DND-41 (cell line): Measurements from ENCODE around the gene C3orf18.

Experiments
- ATAC-seq: fragments of 200-7000 bp; cut with Tn5 transposase; 3 replicates; pipeline ENCODE4 v1.9.1; 2021; ENCODE audit warnings: low read depth; ENCODE audit not compliant: insufficient read depth
- DNase-seq: peaks from one replicate; pipeline ENCODE4 v3.0.0-alpha.2; 2020
- H2AFZ ChIP-seq: 2 replicates; pipeline ENCODE4 v1.6.0; 2012; ENCODE audit warnings: low read depth, low read length
- H3K27ac ChIP-seq: 2 replicates; pipeline ENCODE4 v1.5.1; 2012; ENCODE audit warnings: low read length, inconsistent platforms
- H3K27me3 ChIP-seq: fragments of 200-600 bp; sonication (generic); 2 replicates; pipeline ENCODE4 v1.6.0; 2012; ENCODE audit warnings: low read length, mild to moderate bottlenecking, inconsistent platforms; ENCODE audit not compliant: insufficient read depth, poor library complexity
- H3K36me3 ChIP-seq: 2 replicates; pipeline ENCODE4 v1.5.1; 2012; ENCODE audit warnings: low read length, inconsistent platforms; ENCODE audit not compliant: insufficient read depth
- H3K4me1 ChIP-seq: 2 replicates; pipeline ENCODE4 v1.5.1; 2012; ENCODE audit warnings: mild to moderate bottlenecking, low read length; ENCODE audit not compliant: insufficient read depth
- H3K4me2 ChIP-seq: 2 replicates; pipeline ENCODE4 v1.6.0; 2012; ENCODE audit warnings: mild to moderate bottlenecking, moderate library complexity, low read length, inconsistent platforms; ENCODE audit not compliant: insufficient read depth
- H3K4me3 ChIP-seq, 2 experiments: fragments of 200-600 bp in 1 of 2; shearing (Covaris generic) in 1 of 2; 2 replicates each; pipeline ENCODE4 v1.5.1; 2012 to 2016; ENCODE audit warnings: inconsistent platforms in 2 of 2, low read length in 2 of 2, mild to moderate bottlenecking in 2 of 2, low read depth in 1 of 2, moderate library complexity in 1 of 2
- H3K79me2 ChIP-seq: 2 replicates; pipeline ENCODE4 v1.6.0; 2012; ENCODE audit warnings: low read length, inconsistent platforms; ENCODE audit not compliant: insufficient read depth
- H3K9ac ChIP-seq: 2 replicates; pipeline ENCODE4 v1.6.0; 2012; ENCODE audit warnings: low read depth, mild to moderate bottlenecking, inconsistent platforms, low read length, moderate library complexity
- H3K9me3 ChIP-seq: 2 replicates; pipeline ENCODE4 v1.5.1; 2012; ENCODE audit warnings: low read length, moderate library complexity, mild to moderate bottlenecking, inconsistent platforms; ENCODE audit not compliant: insufficient read depth, severe bottlenecking
- H4K20me1 ChIP-seq: 2 replicates; pipeline ENCODE4 v1.6.0; 2012; ENCODE audit warnings: low read length; ENCODE audit not compliant: insufficient read depth
- CTCF ChIP-seq: IDR thresholded peaks from 2 replicates; pipeline ENCODE4 v1.5.1; 2012; ENCODE audit warnings: borderline replicate concordance, low read length, moderate library complexity, mild to moderate bottlenecking; ENCODE audit not compliant: poor library complexity, severe bottlenecking; ENCODE audit errors: extremely low read depth
- EZH2 ChIP-seq: IDR thresholded peaks from 3 replicates; pipeline ENCODE4 v1.6.1; 2012; ENCODE audit warnings: borderline replicate concordance, low read depth, mild to moderate bottlenecking, moderate library complexity, low read length, inconsistent platforms; ENCODE audit not compliant: severe bottlenecking

Gene C3orf18

GRCh38 chr3:50581459-50581842 lies 13.9 kb upstream of the C3orf18 start:
- H3K27ac ChIP-seq, result peak overlapping the region; percentile 96
- H3K4me2 ChIP-seq, result no peak overlapping the region
- no peak overlapping the region for H3K4me3 ChIP-seq
- DNase-seq (no peak), ATAC-seq (no peak)
- H2AFZ ChIP-seq, result no peak overlapping the region
- peaks cover 99% of the 10 kb centered on the region for H3K36me3 ChIP-seq
- no peaks in the 10 kb centered on the region for H4K20me1 ChIP-seq
- no peaks in the 10 kb centered on the region for H3K27me3 ChIP-seq
- no peak overlapping the region for H3K9ac ChIP-seq
- H3K9me3 ChIP-seq, result no peaks in the 10 kb centered on the region
- H3K79me2 ChIP-seq, result peaks cover 16% of the 10 kb centered on the region
- H3K4me1 ChIP-seq, result peaks cover 26% of the 10 kb centered on the region
- TF ChIP-seq CTCF, result no peak
- no peak for TF ChIP-seq EZH2

- H3K4me2 ChIP-seq, result no peak overlapping the region
- TF ChIP-seq CTCF (peak; percentile 29), EZH2 (no peak)
- peak; percentile 33; the same call in 1 of the 3 replicates for ATAC-seq
Observed at GRCh38 chr3:50580683-50581458, 13.3 kb upstream of the C3orf18 start.

GRCh38 chr3:50577348-50577747 lies 9.8 kb upstream of the C3orf18 start:
- Histone ChIP-seq H3K4me2 (no peak overlapping the region), H3K36me3 (peaks cover 86% of the 10 kb centered on the region), H4K20me1 (no peaks in the 10 kb centered on the region), H3K4me1 (peaks cover 42% of the 10 kb centered on the region), H2AFZ (no peak overlapping the region), H3K4me3 (no peak overlapping the region), H3K27ac (peak overlapping the region; percentile 96), H3K9ac (no peak overlapping the region), H3K79me2 (peaks cover 48% of the 10 kb centered on the region), H3K9me3 (no peaks in the 10 kb centered on the region), H3K27me3 (no peaks in the 10 kb centered on the region)
- ATAC-seq (no peak), DNase-seq (no peak)
- TF ChIP-seq CTCF, result no peak
- TF ChIP-seq EZH2, result no peak

More at GRCh38 chr3:50580683-50581458, 13.3 kb upstream of the C3orf18 start:
- Histone ChIP-seq H3K4me1 (peaks cover 24% of the 10 kb centered on the region), H3K9me3 (no peaks in the 10 kb centered on the region), H4K20me1 (no peaks in the 10 kb centered on the region), H2AFZ (no peak overlapping the region), H3K27ac (peak overlapping the region; percentile 96), H3K4me3 (no peak overlapping the region), H3K9ac (no peak overlapping the region), H3K27me3 (no peaks in the 10 kb centered on the region), H3K79me2 (peaks cover 22% of the 10 kb centered on the region), H3K36me3 (peaks cover 100% of the 10 kb centered on the region)
- DNase-seq, result no peak
